ENCODE results near the gene CCDC134.
A peak's percentile ranks its signal among the peaks of the same experiment; 100 is the strongest.
"Not testable (repeated sequence)": the region's sequence is repeated elsewhere in the genome, so short reads cannot be mapped to it uniquely, and the experiment has no call there.

CCDC134 gene

DNA sequence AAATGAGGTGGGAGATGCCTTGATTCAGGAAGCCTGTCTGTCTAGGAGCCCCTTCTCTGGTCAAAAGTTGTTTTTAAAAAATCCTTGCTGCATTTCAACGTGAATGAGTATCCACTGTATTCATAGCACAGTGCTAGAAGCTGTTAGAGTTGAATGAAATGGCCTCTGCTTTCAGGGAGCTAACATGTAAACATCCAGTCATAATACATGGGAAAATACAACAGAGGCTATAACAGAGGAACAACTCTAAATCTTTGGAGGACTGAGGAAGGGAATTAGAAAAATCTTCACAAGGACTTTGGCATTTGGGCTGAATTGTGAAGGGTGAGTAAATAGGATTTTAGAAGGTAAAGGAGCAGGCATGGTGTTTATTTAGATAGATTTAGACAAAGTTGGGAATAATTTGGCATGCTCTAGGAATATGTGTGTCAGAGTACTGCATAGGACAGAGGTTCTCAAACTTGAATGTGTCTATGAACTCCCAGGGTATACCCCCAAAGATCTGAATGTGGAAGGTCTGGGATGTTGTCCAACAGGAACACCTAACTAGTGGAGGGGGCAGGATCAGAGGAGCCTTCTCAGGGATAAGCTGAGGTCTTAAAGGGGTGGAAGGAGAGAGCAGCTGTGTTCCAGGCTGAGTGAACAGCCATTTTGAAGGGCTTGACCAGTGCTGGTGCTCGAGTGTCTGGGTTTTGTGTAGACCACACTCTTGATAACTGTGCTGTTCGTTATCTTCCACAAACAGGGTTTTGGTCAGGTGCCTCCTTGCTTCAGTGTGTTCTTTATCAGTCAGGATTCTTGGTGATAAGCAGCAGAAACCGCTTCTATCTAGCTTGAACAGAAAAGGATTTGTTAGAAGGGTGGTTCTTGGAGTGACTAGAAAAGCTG lies 45.1 kb downstream of the CCDC134 start:
- peaks cover 2% of the 10 kb centered on the region for H3K36me3 Mint-ChIP-seq (ENCODE audit: insufficient read depth)
- no peaks in the 10 kb centered on the region for H3K27me3 Mint-ChIP-seq
- no peaks in the 10 kb centered on the region for H3K9me3 Mint-ChIP-seq
- no peak overlapping the region for H3K27ac Mint-ChIP-seq (ENCODE audit: low read depth)
- H3K4me3 Mint-ChIP-seq: no peak overlapping the region
- no peak for DNase-seq (ENCODE audit: low spot score in 2 of 2)
- H3K4me1 Mint-ChIP-seq: peaks cover 45% of the 10 kb centered on the region
- no peak for ATAC-seq (replicated peaks; ENCODE audit: extremely low read depth, poor library complexity, severe bottlenecking)

DNA sequence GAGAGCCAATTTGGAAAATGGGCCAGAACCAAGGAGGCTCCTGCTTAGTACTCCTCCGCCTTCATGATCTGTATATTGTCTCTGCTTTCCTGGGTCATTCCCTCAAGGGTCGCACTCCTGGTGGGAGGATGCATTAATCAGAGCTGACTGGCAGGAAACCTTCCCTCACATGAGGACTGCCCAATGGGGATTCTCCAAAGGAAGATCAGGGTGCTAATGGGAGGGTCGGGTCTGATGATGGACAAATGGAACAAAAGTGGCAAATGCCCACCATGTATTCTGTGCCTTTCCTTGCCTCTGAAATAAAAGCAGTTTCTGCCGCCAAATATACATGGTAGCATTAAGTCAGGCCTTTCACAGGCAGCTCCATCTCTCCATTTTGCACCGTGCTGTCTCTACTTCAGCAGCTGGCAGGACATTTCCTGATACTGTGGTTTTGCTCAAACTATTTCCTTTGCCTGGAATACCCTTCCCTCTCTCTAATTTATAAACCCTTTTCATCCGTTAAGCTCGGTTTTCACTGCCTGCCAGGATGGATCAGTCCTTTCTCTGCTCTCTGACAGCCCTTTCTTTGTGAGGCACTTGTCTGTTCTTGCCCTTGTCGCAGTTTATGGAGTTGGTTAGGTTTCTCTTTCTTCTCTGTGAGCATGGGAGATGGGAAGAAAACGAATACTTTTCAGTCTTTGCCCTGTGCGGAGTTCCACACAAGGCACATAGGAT lies 45.9 kb downstream of the CCDC134 start:
- no peak overlapping the region for H3K4me3 Mint-ChIP-seq

GRCh38 chr22:41847300-41847699 lies 46.8 kb downstream of the CCDC134 start:
- ATAC-seq (replicated peaks; ENCODE audit: extremely low read depth, poor library complexity, severe bottlenecking) (no peak), DNase-seq (ENCODE audit: low spot score in 2 of 2) (no peak)
- Mint-ChIP-seq H3K4me3 (no peak overlapping the region), H3K36me3 (ENCODE audit: insufficient read depth) (peaks cover 2% of the 10 kb centered on the region), H3K4me1 (peaks cover 42% of the 10 kb centered on the region), H3K27me3 (no peaks in the 10 kb centered on the region), H3K27ac (ENCODE audit: low read depth) (peak overlapping the region; percentile 0), H3K9me3 (no peaks in the 10 kb centered on the region)

More for the DNA sequence above, 45.9 kb downstream of the CCDC134 start:
- H3K27ac Mint-ChIP-seq (ENCODE audit: low read depth): peak overlapping the region; percentile 0
- peaks cover 2% of the 10 kb centered on the region for H3K36me3 Mint-ChIP-seq (ENCODE audit: insufficient read depth)
- ATAC-seq (replicated peaks; ENCODE audit: extremely low read depth, poor library complexity, severe bottlenecking) (no peak), DNase-seq (ENCODE audit: low spot score in 2 of 2) (no peak)
- H3K9me3 Mint-ChIP-seq: no peaks in the 10 kb centered on the region
- no peaks in the 10 kb centered on the region for H3K27me3 Mint-ChIP-seq
- H3K4me1 Mint-ChIP-seq: peaks cover 42% of the 10 kb centered on the region

GRCh38 chr22:41848468-41848867 lies 48.0 kb downstream of the CCDC134 start:
- Mint-ChIP-seq H3K4me1 (peaks cover 42% of the 10 kb centered on the region), H3K36me3 (ENCODE audit: insufficient read depth) (peaks cover 5% of the 10 kb centered on the region), H3K4me3 (no peak overlapping the region), H3K27me3 (no peaks in the 10 kb centered on the region), H3K9me3 (no peaks in the 10 kb centered on the region), H3K27ac (ENCODE audit: low read depth) (no peak overlapping the region)
- ATAC-seq (replicated peaks; ENCODE audit: extremely low read depth, poor library complexity, severe bottlenecking): no peak
- no peak for DNase-seq (ENCODE audit: low spot score in 2 of 2)

DNA sequence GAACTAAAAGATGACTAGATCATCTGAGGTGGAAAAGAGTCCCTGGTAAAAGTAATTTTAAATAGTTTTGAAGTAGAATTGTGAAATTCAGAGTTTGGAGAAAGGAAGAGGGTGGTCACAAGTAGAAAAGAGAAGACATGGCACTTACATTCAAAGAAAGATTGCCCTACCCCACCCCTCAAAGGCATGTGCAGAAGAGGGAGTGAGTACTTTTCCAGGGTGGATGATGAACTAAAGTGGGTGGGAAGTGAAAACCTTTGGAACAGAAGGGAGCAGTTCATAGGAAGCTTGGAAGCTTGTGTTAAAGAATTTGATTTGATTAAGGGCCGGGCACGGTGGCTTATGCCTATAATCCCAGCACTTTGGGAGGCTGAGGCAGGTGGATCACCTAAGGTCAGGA lies 56.0 kb downstream of the CCDC134 start:
- Mint-ChIP-seq H3K27me3 (no peaks in the 10 kb centered on the region), H3K4me1 (peaks cover 36% of the 10 kb centered on the region), H3K4me3 (no peak overlapping the region), H3K27ac (ENCODE audit: low read depth) (no peak overlapping the region), H3K9me3 (no peaks in the 10 kb centered on the region), H3K36me3 (ENCODE audit: insufficient read depth) (peaks cover 9% of the 10 kb centered on the region)
- ATAC-seq (replicated peaks; ENCODE audit: extremely low read depth, poor library complexity, severe bottlenecking) (no peak), DNase-seq (ENCODE audit: low spot score in 2 of 2) (no peak)

DNA sequence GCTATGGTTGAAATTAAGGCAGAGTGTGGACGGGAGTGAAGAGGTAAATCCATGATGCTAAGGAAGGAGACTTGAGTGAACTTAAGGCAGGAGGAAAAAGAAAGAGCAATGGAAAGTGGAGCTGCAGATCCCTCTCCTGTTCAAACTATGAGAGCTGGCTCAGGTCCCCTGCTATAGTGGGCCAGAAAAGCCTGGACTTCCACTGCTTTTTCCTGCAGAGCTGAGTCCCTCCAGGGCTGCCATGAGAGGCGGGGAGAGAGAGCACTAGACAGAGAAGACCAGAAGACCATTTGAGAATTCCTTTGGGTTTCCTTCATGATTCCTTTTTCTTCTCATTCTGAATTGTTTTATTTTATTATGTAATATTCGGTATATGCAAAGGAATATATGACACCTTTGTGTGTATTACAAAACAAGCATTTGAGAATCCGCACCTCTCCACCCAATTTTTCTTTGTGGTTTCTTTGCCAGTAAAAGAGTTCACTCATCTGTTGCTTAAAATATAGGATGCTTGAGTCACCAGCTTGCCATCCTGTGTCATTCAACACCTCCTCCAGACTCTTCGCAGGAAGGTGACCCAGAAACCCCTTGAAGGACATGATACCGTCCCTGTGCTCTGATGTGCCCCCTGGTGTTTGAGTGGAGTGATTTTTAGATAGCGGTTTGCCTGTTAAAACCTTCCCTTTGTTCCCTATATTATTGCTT lies 56.8 kb downstream of the CCDC134 start:
- Mint-ChIP-seq H3K27ac (ENCODE audit: low read depth) (peak overlapping the region; percentile 63), H3K4me3 (no peak overlapping the region)

GRCh38 chr22:41857860-41858199 lies 57.4 kb downstream of the CCDC134 start:
- H3K4me3 Mint-ChIP-seq: no peak overlapping the region
- H3K36me3 Mint-ChIP-seq (ENCODE audit: insufficient read depth): peaks cover 9% of the 10 kb centered on the region
- no peaks in the 10 kb centered on the region for H3K9me3 Mint-ChIP-seq
- H3K27me3 Mint-ChIP-seq: no peaks in the 10 kb centered on the region
- H3K27ac Mint-ChIP-seq (ENCODE audit: low read depth): peak overlapping the region; percentile 63
- ATAC-seq (replicated peaks; ENCODE audit: extremely low read depth, poor library complexity, severe bottlenecking) (no peak), DNase-seq (ENCODE audit: low spot score in 2 of 2) (no peak)
- H3K4me1 Mint-ChIP-seq: peaks cover 32% of the 10 kb centered on the region

More for the DNA sequence above, 56.8 kb downstream of the CCDC134 start:
- peak; percentile 46 to 62 for DNase-seq (ENCODE audit: low spot score in 2 of 2)
- H3K4me1 Mint-ChIP-seq: peaks cover 35% of the 10 kb centered on the region
- H3K36me3 Mint-ChIP-seq (ENCODE audit: insufficient read depth): peaks cover 9% of the 10 kb centered on the region
- no peaks in the 10 kb centered on the region for H3K9me3 Mint-ChIP-seq
- no peaks in the 10 kb centered on the region for H3K27me3 Mint-ChIP-seq
- peak; percentile 74 for ATAC-seq (replicated peaks; ENCODE audit: extremely low read depth, poor library complexity, severe bottlenecking)

DNA sequence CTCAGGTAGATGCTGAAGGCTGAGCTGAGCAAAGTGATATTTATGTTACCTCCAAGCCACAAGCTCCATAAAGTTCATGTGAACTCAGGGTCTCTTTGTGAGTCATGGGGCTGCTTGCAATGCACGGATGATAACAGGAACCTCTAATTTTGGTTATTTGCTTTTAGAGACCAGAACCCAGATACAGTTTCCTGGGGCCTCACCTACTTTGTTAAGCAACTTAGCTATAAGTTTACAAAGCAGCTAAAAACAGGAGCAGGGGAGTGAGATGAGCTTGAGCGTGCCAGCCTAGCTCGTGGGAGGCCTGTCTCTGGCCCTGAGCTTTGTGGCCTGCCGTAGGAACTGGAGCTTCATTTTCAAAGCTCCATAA lies 61.7 kb downstream of the CCDC134 start:
- no peaks in the 10 kb centered on the region for H3K27me3 Mint-ChIP-seq
- H3K4me1 Mint-ChIP-seq: peaks cover 28% of the 10 kb centered on the region
- peak overlapping the region; percentile 11 for H3K4me3 Mint-ChIP-seq
- ATAC-seq (replicated peaks; ENCODE audit: extremely low read depth, poor library complexity, severe bottlenecking): peak; percentile 31
- H3K36me3 Mint-ChIP-seq (ENCODE audit: insufficient read depth): peaks cover 11% of the 10 kb centered on the region
- H3K27ac Mint-ChIP-seq (ENCODE audit: low read depth): peak overlapping the region; percentile 72
- no peak for DNase-seq (ENCODE audit: low spot score in 2 of 2)
- H3K9me3 Mint-ChIP-seq: no peaks in the 10 kb centered on the region

DNA sequence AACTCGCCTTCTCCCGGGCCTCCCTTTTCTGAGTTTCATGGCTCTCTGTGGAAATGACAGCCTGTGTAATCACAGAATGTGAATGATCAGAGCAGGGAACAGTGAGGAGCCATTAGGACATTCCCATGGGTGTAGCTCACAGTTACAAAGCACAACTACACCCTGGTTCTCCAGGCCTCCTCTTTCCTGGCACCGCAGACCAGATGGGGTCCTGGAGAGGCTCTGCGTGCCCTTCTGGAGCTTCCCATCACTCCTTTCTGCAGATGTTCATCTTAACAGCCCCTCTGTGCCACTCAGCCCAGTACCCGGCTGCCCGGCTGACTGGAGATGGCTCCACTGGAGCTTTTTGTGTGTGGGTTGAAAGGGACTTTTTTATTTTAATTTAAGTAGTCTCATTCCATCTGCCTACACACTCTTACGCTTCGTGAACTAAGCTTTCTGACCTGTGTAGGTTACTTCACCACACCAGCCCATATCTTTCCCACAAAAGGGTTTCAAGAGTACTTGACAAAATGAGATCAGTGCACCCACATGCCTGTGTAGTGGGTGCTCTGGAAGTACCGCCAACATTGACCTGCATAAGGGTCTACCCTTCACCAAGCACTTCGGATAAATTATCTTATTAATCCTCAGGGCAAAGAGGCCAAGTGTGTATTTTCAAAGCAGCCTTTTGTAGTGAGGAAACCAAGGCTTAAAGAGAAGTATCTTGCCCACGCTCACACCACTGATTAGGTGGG lies 62.2 kb downstream of the CCDC134 start:
- no peak for DNase-seq (ENCODE audit: low spot score in 2 of 2)
- Mint-ChIP-seq H3K27me3 (no peaks in the 10 kb centered on the region), H3K4me3 (peak overlapping the region; percentile 11), H3K4me1 (peaks cover 22% of the 10 kb centered on the region), H3K9me3 (no peaks in the 10 kb centered on the region), H3K27ac (ENCODE audit: low read depth) (peak overlapping the region; percentile 72), H3K36me3 (ENCODE audit: insufficient read depth) (peaks cover 10% of the 10 kb centered on the region)
- peak; percentile 33 for ATAC-seq (replicated peaks; ENCODE audit: extremely low read depth, poor library complexity, severe bottlenecking)

DNA sequence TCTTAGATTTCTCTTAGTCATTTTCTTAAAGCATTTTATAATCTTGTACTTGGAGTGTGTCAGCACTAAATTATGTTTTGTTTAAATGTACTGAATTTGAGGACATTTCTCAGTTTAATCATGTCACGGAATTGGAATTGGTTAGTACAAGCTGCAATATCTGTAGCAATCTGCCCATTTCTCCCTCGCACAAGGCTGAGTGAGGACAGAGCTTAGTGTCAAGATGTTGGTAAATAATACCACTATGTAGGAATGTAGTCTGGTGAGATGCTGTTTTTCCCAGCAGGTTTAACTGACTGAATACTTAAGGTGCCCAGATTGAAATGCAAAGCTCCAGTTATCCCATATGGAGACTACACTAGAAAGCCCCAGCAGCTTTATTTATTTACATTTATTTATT lies 63.0 kb downstream of the CCDC134 start:
- H3K27me3 Mint-ChIP-seq: no peaks in the 10 kb centered on the region
- H3K4me1 Mint-ChIP-seq: peaks cover 15% of the 10 kb centered on the region
- DNase-seq (ENCODE audit: low spot score in 2 of 2) (no peak), ATAC-seq (replicated peaks; ENCODE audit: extremely low read depth, poor library complexity, severe bottlenecking) (no peak)
- no peak overlapping the region for H3K4me3 Mint-ChIP-seq
- H3K27ac Mint-ChIP-seq (ENCODE audit: low read depth): peak overlapping the region; percentile 72
- no peaks in the 10 kb centered on the region for H3K9me3 Mint-ChIP-seq
- peaks cover 12% of the 10 kb centered on the region for H3K36me3 Mint-ChIP-seq (ENCODE audit: insufficient read depth)

DNA sequence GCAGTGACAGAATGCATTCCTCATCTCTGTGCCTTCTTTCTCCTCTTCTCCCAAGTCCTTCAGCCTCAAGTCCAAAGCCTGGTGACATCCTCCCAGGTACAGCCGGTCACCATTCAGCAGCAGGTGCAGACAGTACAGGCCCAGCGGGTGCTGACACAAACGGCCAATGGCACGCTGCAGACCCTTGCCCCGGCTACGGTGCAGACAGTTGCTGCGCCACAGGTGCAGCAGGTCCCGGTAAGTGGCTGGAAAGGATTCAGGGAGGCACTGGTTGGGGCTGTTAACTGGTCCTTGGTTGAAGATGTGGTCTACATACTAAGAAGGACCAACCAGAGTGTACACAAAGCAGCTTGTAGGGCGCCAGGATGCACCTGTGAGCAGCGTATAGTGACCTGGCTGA lies 68.1 kb downstream of the CCDC134 start:
- H3K9me3 Mint-ChIP-seq: no peaks in the 10 kb centered on the region
- no peak overlapping the region for H3K27ac Mint-ChIP-seq (ENCODE audit: low read depth)
- H3K36me3 Mint-ChIP-seq (ENCODE audit: insufficient read depth): peaks cover 42% of the 10 kb centered on the region
- DNase-seq (ENCODE audit: low spot score in 2 of 2) (no peak), ATAC-seq (replicated peaks; ENCODE audit: extremely low read depth, poor library complexity, severe bottlenecking) (no peak)
- no peak overlapping the region for H3K4me3 Mint-ChIP-seq
- no peaks in the 10 kb centered on the region for H3K27me3 Mint-ChIP-seq
- peaks cover 11% of the 10 kb centered on the region for H3K4me1 Mint-ChIP-seq

DNA sequence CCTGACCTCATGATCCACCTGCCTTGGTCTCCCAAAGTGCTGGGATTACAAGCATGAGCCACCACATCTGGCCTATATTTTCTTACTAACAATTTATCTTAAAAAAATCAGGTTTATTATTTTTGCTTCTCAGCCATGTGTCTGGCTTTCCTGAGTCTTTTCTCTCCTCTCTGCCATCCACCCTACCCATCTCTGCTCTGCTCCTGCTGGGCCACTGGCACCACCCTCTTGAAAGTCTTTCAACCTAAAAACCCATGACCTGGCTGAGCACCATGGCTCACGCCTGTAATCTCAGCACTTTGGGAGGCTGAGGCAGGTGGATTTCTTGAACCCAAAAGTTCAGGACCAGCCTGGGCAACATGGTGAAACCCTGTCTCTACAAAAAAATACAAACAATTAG lies 69.6 kb downstream of the CCDC134 start:
- peaks cover 45% of the 10 kb centered on the region for H3K36me3 Mint-ChIP-seq (ENCODE audit: insufficient read depth)
- not testable (repeated sequence) for H3K27me3 Mint-ChIP-seq; H3K9me3 Mint-ChIP-seq; H3K4me3 Mint-ChIP-seq; ATAC-seq (replicated peaks; ENCODE audit: extremely low read depth, poor library complexity, severe bottlenecking); DNase-seq (ENCODE audit: low spot score in 2 of 2); H3K27ac Mint-ChIP-seq (ENCODE audit: low read depth); H3K4me1 Mint-ChIP-seq
